Limb (tissue), 2 donors: ENCODE results near the gene SH3BP4.
"Not testable (repeated sequence)": the region's sequence is repeated elsewhere in the genome, so short reads cannot be mapped to it uniquely, and the experiment has no call there.

ENCODE experiments used
- DNase-seq, 2 donors: peaks; one replicate each; pipeline ENCODE4 v3.0.0-alpha.2; 2016; ENCODE audit errors: extremely low spot score in 2 of 2

Gene SH3BP4

GRCh38 chr2:235011929-235012631 is 60.3 kb downstream of the SH3BP4 start:
- no peak for DNase-seq

GRCh38 chr2:235017441-235017840 is 65.6 kb downstream of the SH3BP4 start:
- no peak for DNase-seq

GRCh38 chr2:235018838-235019237 is 67.0 kb downstream of the SH3BP4 start:
- no peak for DNase-seq

- DNase-seq, result not testable (repeated sequence)
These were observed 68.3 kb downstream of the SH3BP4 start for GRCh38 chr2:235020141-235020540.

- no peak for DNase-seq
These were observed 69.9 kb downstream of the SH3BP4 start for GRCh38 chr2:235021752-235022151.

- no peak for DNase-seq
These were observed 72.5 kb downstream of the SH3BP4 start for GRCh38 chr2:235024191-235024860.

GRCh38 chr2:235024931-235025773 is 73.3 kb downstream of the SH3BP4 start:
- DNase-seq, result no peak

GRCh38 chr2:235025800-235026536 is 74.2 kb downstream of the SH3BP4 start:
- no peak for DNase-seq

GRCh38 chr2:235026649-235027557 is 75.1 kb downstream of the SH3BP4 start:
- DNase-seq, result no peak

GRCh38 chr2:235027558-235028214 is 75.9 kb downstream of the SH3BP4 start:
- no peak for DNase-seq

- no peak for DNase-seq
These were observed 76.8 kb downstream of the SH3BP4 start for GRCh38 chr2:235028646-235029045.

GRCh38 chr2:235029054-235029453 is 77.2 kb downstream of the SH3BP4 start:
- DNase-seq, result no peak

GRCh38 chr2:235030126-235030525 is 78.3 kb downstream of the SH3BP4 start:
- no peak for DNase-seq

GRCh38 chr2:235030936-235031335 is 79.1 kb downstream of the SH3BP4 start:
- DNase-seq, result no peak

- DNase-seq, result no peak
These were observed 80.0 kb downstream of the SH3BP4 start for GRCh38 chr2:235031686-235032373.

- DNase-seq, result no peak
These were observed 80.6 kb downstream of the SH3BP4 start for GRCh38 chr2:235032466-235032865.

- DNase-seq, result no peak
These were observed 81.1 kb downstream of the SH3BP4 start for GRCh38 chr2:235032949-235033348.

- no peak for DNase-seq
These were observed 82.7 kb downstream of the SH3BP4 start for GRCh38 chr2:235034265-235035118.
